Measurements from ENCODE around the gene GRIN2B. TPM values are rescaled to one million over a fixed set of nuclear protein-coding genes. Genes with fewer than 3 reads are reported as not detected.

The GRIN2B gene
- polyA plus RNA-seq, 1 experiment: not detected

GRCh38 chr12:13950502-13950901 lies 30.9 kb downstream of the GRIN2B start:
- POLR2A ChIA-PET: no interaction called here
- TF ChIP-seq CTCF (IDR thresholded peaks at IDR 0.05; ENCODE audit: insufficient read depth, low read depth, low read length): no peak
- no peak overlapping the region for H3K4me3 ChIP-seq (ENCODE audit: low read depth, low read length)
- no peak for DNase-seq (ENCODE audit: low read depth)
- no peaks in the 10 kb centered on the region for H3K36me3 ChIP-seq (ENCODE audit: control insufficient read depth, insufficient read depth, low read length)
- CTCF ChIA-PET: interaction anchor here (0.8 kb wide), 1 partner anchor 16 kb away, joined by 4 read pairs; no protein-coding TSS in a partner anchor
- no peaks in the 10 kb centered on the region for H3K27me3 ChIP-seq (ENCODE audit: control insufficient read depth, insufficient read depth, low read length)

GRCh38 chr12:13948621-13949020 lies 32.8 kb downstream of the GRIN2B start:
- Histone ChIP-seq H3K4me3 (ENCODE audit: low read depth, low read length) (no peak overlapping the region), H3K27me3 (ENCODE audit: control insufficient read depth, insufficient read depth, low read length) (no peaks in the 10 kb centered on the region), H3K36me3 (ENCODE audit: control insufficient read depth, insufficient read depth, low read length) (no peaks in the 10 kb centered on the region)
- no peak for TF ChIP-seq CTCF (IDR thresholded peaks at IDR 0.05; ENCODE audit: insufficient read depth, low read depth, low read length)
- POLR2A ChIA-PET: no interaction called here
- no peak for DNase-seq (ENCODE audit: low read depth)
- CTCF ChIA-PET: no interaction called here

GRCh38 chr12:13947276-13947946 lies 34.0 kb downstream of the GRIN2B start:
- ChIA-PET POLR2A (no interaction called here), CTCF (no interaction called here)
- no peak for TF ChIP-seq CTCF (IDR thresholded peaks at IDR 0.05; ENCODE audit: insufficient read depth, low read depth, low read length)
- no peak for DNase-seq (ENCODE audit: low read depth)
- Histone ChIP-seq H3K27me3 (ENCODE audit: control insufficient read depth, insufficient read depth, low read length) (no peaks in the 10 kb centered on the region), H3K4me3 (ENCODE audit: low read depth, low read length) (no peak overlapping the region), H3K36me3 (ENCODE audit: control insufficient read depth, insufficient read depth, low read length) (no peaks in the 10 kb centered on the region)

- Histone ChIP-seq H3K27me3 (ENCODE audit: control insufficient read depth, insufficient read depth, low read length) (no peaks in the 10 kb centered on the region), H3K4me3 (ENCODE audit: low read depth, low read length) (no peak overlapping the region), H3K36me3 (ENCODE audit: control insufficient read depth, insufficient read depth, low read length) (no peaks in the 10 kb centered on the region)
- TF ChIP-seq CTCF (IDR thresholded peaks at IDR 0.05; ENCODE audit: insufficient read depth, low read depth, low read length): no peak
- DNase-seq (ENCODE audit: low read depth): no peak
- ChIA-PET CTCF (no interaction called here), POLR2A (no interaction called here)
These were observed 35.8 kb downstream of the GRIN2B start for GRCh38 chr12:13945641-13946040.

- no peak for DNase-seq (ENCODE audit: low read depth)
- CTCF ChIA-PET: no interaction called here
- POLR2A ChIA-PET: no interaction called here
- Histone ChIP-seq H3K36me3 (ENCODE audit: control insufficient read depth, insufficient read depth, low read length) (no peaks in the 10 kb centered on the region), H3K27me3 (ENCODE audit: control insufficient read depth, insufficient read depth, low read length) (no peaks in the 10 kb centered on the region), H3K4me3 (ENCODE audit: low read depth, low read length) (no peak overlapping the region)
- no peak for TF ChIP-seq CTCF (IDR thresholded peaks at IDR 0.05; ENCODE audit: insufficient read depth, low read depth, low read length)
These were observed 36.2 kb downstream of the GRIN2B start for GRCh38 chr12:13945236-13945635.

All from BJ (cell line).